OCI-M2 (cell line): ENCODE results near the gene SLC51A.
"Not testable (repeated sequence)": the region's sequence is repeated elsewhere in the genome, so short reads cannot be mapped to it uniquely, and the experiment has no call there.

Experiments
- DNase-seq: peaks from one replicate; lab custom pipeline; 2025; ENCODE audit not compliant: unreplicated experiment; lab: John Stamatoyannopoulos, UW

Gene SLC51A

DNA sequence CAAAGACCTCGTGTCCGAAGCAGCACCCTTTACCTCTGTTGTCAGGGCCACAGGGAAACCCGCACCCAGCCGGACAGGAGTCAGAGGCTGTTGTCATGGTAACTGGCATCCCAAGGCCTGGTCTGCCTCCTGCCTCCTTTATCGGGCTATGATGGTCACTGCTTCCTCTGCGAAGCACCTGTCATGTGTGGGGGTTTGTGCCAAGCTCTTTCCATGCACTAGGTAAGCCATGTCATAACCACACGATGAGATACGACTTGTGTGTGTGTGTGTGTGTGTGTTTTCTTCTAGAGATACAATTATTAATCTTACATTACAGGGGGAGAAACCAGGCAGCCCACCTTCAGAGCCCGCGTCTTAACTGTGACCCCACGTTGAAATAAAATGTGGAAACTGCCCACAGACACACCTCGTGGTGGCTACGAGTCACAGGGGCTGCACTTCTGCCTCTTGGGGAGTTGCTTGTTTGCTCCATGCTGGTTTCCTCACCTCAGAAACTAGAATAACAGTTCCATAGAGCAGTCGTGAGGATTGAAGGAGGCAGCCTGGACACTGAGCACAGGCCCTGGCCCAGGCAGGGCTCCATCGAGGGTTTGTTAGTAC is 23.1 kb upstream of the SLC51A start:
- no peak for DNase-seq

DNA sequence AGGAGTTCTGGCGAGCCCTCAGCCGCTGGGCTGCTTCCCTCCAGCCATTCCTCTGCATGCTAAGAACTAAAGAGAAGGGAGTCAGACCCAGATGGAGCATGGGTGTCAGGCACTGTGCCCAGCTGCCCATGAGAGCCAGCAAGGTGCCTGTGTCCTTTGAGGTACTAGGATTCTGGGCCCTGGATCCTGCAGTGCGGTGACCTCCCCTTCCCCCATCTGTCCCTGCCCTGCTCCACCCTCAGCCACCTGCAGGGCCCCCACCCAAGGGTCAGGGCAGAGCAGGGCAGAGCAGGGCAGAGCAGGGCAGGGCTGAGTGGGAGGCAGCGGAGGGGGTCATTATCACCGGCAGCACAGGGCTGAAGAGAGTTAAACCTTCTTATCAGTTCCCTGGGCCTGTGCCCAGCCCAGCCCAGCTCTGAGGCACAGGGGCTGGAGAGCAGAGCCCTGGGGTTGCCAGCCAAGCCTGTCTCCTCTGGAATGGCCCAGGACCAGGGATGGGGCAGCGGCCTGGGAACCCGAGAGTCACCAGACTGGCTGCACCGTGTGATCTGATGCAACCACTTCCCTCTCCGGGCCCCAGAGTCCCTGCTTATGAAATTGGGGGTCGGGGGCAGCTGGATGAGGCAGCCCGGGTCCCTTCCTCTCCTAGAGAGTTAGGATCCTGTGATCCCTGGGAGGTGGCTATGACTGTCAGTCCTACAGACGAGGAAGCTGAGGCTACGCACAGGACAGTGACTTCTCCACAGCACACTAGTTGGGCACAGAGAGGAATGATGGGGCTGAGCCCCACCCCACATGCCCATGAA is 22.4 kb upstream of the SLC51A start:
- DNase-seq = peak; percentile 86

DNA sequence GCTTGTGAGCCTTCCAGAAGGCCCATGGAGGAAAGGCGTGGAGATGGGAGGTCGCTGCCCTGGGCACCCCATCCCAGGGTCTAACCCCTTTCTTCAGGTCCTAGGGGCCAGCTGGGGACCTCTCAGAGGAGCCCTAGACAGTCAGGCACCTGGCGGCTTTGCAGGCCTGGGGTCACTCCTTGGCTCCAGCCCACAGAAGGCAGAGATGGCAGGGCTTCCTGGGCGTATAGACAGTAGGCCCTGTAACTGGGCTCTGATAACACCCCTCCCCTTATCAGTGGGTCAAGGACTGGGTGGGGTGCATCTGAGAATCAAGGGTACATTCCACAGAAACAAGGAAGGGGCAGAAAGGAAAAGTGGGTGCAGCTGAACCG is 21.8 kb upstream of the SLC51A start:
- peak; percentile 25 for DNase-seq

DNA sequence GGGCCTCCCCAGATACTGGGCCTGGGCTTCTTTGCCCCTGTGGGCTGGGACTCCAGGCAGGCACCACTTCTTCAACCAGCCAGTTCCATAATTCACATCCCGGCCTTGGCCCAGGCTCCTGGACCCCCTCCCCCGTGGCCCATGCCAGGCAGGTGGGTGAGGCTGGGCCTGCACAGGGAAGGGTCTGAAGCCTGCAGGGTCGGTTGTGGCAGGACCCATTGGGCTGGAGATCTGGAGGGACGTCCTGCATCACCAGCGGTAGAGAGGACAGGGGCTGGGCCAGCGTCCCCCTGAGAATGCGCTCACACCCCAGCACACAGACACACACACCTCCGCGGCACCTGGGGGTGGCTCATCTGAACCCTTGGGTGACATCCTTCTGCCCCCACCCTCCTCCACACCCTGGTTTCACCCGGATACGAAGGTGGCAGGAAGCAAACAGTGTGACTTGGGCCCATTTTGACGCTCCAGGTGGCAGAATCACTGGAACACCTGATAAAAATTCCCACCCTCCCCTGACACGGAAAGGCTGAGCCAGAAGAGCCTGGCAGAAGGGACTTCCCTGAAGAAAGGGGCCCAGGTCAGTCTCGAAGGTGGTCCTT is 20.6 kb upstream of the SLC51A start:
- no peak for DNase-seq

DNA sequence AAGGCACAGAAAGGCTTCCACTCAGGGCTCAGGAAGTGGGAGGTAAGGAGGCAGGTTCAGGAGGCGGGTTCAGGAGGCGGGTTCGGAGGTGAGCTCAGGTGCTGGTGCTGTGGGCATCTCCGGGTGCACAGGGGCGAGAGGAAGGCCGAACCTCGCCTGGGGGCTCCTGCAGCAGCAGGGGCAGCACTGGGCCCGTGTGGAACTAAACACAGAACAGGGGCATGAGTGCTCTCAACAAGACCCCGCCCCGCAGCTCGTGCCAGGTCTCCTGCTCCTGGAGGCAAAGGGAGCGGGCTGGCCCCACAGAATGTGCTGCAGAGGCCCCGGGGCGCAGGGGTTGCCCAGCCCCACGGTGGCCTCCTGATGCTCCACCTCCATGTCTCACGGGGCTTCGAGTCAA is 18.8 kb upstream of the SLC51A start:
- DNase-seq = no peak

DNA sequence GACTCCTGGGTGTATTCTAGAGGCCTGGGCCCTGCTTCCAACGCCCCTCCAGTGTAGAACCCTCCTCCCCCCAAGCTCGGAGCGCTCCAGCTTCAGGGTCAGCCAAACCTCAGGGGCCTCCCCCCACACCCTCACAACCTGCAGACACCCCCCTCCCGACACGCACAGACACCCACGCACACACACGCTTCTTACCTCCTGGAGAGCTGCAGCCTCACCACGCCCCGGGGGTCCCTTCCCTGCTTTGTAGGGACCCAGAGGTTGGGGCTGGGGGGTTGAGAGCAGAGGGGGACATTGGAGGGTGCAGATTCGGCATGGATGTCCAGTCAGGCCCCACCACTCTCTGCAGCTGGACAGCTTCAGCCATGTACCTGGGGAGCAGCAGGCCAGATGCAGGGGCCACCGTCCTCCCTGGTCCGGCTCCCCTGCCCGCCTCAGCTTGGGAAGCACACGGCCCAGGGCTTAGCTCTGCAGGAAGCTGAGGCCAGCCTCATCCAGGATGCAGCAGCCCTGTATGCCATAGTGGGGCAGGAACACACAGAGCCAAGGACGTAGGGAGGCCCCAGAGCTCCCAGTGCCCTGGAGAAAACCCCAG is 18.2 kb upstream of the SLC51A start:
- DNase-seq = no peak

DNA sequence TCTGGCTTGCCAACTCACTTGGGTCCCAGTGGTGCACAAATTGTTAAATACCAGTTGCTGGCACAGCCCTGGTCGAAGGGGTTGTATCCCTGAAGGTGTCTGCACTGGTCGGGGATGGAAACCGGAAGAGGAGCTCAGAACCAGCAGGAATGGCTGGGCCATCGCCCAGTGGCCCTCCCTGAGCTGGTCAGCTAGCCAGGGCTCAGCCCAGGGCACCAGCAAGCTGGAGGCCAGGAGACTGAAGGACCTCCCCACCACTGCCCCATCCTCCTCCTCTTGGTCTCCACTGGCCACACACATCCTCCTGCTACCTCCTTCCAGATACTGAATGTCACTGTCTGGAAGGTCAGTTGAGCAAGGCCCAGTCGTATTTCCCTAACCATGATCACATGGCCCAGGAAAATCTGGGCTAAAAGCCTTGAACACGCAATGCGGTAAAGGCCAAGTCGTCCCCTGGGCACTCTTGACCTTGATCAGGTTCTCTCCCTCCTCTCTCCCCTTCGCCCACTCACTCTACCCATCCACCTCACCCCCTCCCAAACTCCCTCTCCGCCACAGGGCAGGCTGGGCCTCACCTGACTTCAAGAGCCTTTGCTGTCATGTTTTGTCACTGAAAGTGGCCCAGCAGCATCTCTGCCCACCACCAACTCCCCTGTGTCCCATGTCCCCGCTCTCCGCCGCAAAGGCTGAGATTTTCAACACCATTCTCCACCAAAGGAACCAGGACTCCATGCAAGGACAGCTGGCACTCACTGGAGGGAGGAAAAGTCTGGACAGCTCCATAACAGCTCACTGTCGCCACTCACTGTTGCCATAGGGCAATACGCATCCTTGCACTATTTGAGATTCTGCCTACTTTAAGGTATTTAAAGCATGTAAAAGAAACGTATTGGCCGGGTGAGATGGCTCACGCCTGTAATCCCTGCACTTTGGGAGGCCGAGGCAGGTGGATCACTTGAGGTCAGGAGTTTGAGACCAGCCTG is 17.3 kb upstream of the SLC51A start:
- no peak for DNase-seq

DNA sequence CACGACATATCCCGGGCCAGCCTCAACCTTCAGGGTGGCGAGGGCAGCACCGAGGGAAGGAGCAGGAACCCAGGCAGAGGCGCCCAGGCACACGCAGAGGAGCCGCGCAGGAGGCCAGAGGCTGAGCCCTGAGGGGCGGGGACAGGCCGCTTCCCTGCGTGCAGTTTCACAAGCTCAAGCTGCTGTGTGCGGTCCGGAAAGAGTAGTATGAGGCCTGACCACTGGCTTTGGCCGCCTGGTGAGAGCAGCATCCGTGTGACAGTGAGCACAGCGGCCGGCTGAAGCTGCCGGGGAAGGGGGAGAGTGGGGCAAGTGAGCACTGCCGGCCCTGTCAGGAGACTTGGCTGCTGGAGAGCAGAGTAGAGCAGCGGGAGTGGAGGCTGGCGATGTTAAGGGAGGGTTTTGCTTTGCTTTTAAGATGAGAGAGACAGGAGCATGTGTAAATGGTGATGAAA is 13.8 kb upstream of the SLC51A start:
- DNase-seq = no peak

DNA sequence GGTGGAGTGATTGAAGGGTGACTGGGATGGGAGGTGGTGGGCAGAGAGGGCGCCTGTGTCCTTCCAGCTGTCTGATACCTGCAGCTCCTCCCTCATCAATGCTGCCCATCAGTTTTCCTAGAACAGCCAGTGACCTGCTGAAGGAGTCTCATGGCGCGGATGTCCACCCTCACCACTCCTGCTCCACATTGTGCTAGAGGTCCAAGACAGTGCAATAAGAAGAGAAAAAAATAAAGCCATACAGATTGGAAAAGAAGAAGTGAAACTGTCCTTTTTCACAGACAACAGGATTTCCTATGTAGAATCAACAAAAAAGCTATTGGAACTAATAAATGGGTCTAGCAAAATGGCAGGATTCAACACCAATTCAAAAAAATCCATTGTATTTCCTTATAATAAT is 12.5 kb upstream of the SLC51A start:
- DNase-seq = no peak

DNA sequence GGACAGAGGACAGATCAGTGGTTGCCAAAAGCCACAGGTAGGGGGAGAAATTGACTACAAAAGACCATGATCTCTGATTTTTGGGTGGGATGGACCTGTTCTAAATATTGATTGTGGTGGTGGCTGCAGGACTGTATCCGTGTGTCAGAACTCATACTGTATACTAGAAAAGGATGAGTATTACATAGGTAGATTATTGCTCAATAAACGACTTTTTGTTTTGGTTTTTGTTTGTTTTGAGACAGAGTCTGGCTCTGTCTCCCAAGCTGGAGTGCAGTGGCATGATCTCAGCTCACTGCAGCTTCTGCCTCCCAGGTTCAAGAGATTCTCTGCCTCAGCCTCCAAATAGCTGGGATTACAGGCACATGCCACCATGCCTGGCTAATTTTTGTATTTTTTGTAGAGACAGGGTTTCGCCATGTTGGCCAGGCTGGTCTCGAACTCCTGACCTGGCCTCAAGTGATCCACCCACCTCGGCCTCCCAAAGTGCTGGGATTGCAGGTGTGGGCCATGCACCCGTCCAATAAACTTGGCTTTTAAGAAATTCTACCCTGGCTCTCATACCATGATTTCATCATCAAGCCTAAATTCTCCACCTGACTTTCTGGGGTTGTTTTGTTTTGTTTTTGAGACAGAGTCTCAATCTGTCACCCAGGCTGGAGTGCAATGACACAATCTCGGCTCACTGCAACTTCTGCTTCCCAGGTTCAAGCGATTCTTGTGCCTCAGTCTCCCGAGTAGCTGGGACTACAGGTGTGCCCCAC is 10.7 kb upstream of the SLC51A start:
- DNase-seq = not testable (repeated sequence)

DNA sequence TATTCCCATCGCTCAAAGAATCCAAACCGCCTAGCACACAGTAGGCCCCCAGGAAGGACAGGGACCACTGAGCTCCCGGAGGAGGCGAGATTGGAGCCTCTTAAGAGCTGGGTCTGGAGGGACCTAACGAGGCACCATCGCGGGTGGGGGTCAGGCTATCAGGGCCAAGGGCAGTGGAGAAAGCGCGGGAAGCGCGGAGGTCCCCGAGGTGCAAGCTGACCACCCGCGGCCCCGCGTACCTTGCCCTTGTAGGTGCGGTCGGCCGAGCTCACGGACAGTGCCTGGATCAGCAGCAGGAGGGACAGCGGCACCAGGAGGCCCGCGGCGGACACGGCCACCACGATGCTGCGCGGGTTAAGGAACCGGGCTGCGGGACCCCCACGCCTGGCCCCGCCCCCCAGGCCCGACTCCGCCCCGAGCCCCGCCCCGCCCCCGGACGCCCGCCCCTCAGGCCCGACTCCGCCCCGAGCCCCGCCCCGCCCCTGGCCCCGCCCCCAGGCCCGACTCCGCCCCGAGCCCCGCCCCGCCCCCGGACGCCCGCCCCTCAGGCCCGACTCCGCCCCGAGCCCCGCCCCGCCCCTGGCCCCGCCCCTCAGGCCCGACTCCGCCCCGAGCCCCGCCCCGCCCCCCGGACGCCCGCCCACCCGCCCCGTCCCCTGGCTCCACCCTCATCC is 9.0 kb upstream of the SLC51A start:
- no peak for DNase-seq

DNA sequence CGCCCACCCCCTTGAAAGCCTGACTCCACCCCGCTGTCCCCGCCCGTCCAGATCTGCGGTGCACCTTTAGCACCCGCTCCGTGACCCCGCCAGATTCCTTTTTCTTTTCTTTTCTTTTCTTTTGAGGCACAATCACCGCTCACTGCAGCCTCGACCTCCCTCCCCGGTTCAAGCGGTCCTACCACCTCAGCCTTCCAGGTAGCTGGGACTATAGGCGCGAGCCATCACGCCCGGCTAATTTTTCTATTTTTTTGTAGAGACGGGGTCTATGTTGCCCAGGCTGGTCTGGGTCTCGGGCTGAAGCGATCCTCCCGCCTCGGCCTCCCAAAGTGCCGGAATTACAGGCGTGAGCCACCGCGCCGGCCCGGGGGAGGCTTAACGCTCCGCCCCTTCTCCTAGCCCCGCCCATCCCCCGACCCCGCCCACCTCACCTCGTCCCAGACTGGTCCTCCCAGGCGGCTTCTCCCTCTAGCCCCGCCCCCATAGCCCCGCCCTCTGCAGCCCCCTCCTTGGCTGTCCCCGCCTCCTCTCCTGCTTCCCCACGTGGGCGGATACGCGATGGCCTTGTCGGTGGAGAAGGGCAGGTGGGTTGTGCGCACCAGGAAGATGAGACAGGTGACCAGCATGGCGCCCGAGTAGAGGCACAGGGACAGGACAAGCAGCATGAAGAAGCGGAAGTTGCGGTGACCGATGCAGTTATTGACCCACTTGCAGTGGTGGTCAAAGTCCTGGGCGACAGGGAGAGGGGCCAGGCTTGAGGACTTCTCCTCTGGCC is 8.3 kb upstream of the SLC51A start:
- no peak for DNase-seq

DNA sequence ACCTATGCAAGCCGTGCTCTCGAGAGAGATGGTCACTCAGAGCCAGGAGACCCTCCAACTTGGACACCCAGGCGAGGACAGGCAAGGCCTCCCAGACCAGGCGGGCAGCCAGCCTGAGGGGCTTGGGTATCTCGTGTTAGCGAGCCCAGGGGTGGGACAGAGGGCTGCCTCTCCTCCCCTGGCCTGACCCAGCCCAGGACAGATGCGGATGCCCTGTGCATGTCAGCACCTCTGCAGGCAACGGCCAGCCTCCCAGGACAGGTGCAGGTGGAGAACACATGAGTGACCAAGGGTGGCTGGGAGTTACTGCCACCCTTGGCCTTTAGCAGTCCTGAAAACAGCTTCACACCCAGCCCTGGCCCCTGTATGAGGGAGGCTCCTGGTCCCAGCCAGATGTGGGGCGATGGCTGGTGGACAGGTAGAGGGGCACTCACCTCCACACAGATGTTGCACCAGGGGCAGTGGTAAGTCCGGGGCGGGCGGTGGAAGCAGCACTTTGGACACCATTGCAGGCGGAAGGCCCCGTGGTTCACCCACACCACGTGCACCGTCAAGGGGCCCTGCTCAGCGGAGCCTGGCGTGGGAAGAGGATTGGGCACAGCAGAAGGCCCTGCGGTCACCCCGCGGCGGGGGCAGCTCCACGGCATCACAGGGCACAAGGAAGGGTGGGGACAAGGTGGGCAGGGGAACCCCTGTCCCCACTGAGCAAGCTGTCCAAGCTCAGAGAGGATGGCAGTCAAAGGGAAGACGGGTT is 7.2 kb upstream of the SLC51A start:
- no peak for DNase-seq

DNA sequence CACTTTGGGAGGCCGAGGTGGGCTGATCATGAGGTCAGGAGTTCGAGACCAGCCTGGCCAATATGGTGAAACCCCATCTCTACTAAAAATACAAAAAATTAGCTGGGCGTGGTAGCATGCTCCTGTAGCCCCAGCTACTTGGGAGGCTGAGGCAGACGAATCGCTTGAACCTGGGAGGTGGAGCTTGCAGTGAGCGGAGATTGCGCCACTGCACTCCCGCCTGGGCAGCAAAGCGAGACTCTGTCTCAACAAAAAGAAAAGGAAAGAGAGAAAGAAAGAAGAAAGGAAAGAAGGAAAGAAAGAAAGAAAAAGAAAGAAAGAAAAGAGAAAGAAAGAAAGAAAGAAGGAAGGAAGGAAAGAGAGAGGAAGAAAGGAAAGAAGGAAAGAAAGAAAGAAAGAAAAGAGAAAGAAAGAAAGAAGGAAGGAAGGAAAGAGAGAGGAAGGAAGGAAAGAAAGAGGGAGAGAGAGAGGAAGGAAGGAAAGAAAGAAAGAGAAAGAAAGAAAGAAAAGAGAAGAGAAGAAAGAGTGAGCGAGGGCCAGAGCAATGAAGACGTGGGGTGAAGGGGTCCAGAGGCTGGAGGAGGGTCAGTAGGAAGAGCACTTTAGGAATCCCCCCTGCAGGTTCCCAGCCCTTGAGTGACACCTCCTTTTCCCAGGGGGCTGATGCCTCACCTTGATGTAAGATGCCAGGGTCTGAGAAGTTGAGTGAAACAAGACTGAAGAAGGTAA is 6.2 kb upstream of the SLC51A start:
- DNase-seq = not testable (repeated sequence)

DNA sequence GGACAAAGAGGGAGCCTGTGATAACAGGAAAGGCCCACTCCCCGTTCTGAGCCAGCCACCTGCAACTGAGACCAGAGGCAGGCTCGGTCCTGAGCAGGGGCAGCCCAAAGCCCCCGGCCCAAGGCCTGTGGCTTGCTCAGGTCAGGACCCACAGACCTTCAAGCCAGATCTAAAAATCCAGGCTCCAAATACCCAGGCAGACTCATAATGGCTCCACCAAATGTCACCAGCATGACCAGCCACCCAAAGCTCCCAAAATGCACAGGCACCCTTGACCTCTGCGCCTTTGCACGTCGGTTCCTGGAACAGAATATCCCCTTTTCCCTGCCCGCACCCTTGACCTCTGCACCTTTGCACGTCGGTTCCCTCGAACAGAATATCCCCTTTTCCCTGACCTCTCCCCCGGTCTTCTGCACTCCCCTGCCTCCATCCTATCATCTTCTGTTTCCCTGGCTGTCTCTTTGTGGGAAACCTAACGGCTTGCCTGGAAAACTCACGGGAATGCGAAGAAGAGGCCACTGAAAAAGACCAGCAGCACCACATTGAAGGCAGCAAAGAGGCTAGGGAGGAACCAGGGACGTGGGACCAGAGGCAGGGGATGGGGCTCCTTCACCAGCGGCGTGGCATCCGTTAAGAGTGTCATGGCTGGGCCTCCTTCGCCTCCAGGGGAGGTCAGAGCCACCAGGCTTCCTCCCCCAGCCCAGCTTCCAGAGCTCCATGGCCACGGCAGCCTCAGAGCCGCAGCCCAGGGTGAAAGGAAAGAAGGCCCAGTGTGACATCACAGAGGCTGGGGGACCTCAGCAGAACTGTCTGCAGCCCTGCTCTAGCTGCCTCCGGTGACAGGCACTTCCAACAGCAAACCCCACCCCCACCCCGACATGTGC is 5.4 kb upstream of the SLC51A start, which contains the start of gene ZDHHC19:
Gene ZDHHC19, minus strand, starts transcription at position 728 of the 884 bp plus-strand sequence. Its CDS starts 85 bp downstream, at position 643.
- no peak for DNase-seq

DNA sequence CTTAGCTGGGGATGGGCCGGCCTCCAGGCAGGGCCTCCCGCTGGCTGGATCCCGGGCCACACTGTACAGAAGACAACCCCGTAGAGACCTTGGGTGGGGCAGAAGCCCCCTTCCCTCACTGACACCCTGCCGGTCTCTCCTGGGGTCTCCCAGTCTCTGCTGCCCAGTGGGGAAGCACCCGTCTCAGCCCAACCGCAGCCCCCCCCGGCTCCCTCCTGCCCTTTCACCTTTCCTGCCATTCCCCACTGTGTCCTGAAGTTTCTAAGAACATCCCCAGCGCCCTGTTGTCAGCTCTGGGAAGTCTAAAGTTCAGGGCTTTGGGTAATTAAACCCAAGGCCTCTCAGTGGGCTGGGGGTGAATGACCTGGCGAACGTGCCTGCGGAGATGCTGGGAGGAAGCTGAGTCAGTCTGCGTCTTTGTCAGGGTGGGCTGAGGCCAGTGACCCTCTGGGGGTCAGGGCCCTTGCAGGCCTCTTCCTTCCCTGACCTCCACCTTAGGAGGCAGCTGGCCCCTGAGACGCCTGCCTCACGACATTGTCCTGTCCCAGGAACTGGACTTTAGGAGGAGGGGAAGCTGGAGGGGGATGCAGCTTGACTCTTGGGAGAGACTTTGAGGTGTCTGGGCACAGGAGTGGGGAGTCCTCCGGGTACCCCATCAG is 1.4 kb upstream of the SLC51A start:
- DNase-seq = no peak
